HCT116 (cell line): ENCODE results near the gene TRPC6. TPM values are rescaled to one million over a fixed set of nuclear protein-coding genes. Genes with fewer than 3 reads are reported as not detected.

Experiments used
- ATAC-seq: fragments of 200-7000 bp; cut with Tn5 transposase; 2 replicates; pipeline ENCODE4 v1.9.1; 2020; ENCODE audit warnings: mild to moderate bottlenecking, moderate library complexity
- BruUV-seq: library from RNA; stranded (reverse); fragments of 400-500 nt; replicated peaks from 2 replicates; lab custom pipeline; 2021; lab: Mats Ljungman, UMichigan
- CTCF ChIA-PET: fragments of 300-600 bp; sonication (Branson Sonifier 250); formaldehyde crosslinking; loops from one replicate; lab custom pipeline; 2021; ENCODE audit warnings: antibody characterized with exemption; lab: Charles Lee
- POLR2A ChIA-PET: fragments of 300-600, 350-600 bp; sonication (Branson Sonifier 250); formaldehyde crosslinking; loops from one replicate; lab custom pipeline; 2021; ENCODE audit warnings: antibody characterized with exemption; lab: Charles Lee
- RAD21 ChIA-PET, 2 experiments: fragments of 300-600 bp; sonication (Branson Sonifier 250); formaldehyde crosslinking; loops; one replicate each; lab custom pipeline; 2023; ENCODE audit warnings: low total read pairs in 2 of 2; ENCODE audit not compliant: uncharacterized antibody in 2 of 2, unreplicated experiment in 2 of 2, low non-redundant PET in 1 of 2; lab: Charles Lee
- DNase-seq: peaks from one replicate; pipeline ENCODE4 v3.0.0-alpha.2; 2010; ENCODE audit warnings: low read depth, low spot score
- H2AFZ ChIP-seq: fragments of 200-600 bp; shearing (Covaris generic), sonication (generic); 2 replicates; pipeline ENCODE4 v1.6.1; 2017; ENCODE audit warnings: low read depth, mixed run types, mixed read lengths, antibody characterized with exemption, low read length; ENCODE audit not compliant: poor library complexity, severe bottlenecking
- H3K27ac ChIP-seq: 2 replicates; pipeline ENCODE4 v1.5.1; 2012; ENCODE audit warnings: low read depth, low read length
- H3K27me3 ChIP-seq: fragments of 200-600 bp; sonication (generic); 2 replicates; pipeline ENCODE4 v1.6.1; 2016; ENCODE audit warnings: mixed run types, low read length, mixed read lengths; ENCODE audit not compliant: insufficient read depth
- H3K36me3 ChIP-seq, 2 experiments: fragments of 200-500 bp in 1 of 2; fragments of 200-600 bp in 1 of 2; sonication (Bioruptor generic) in 1 of 2; sonication (generic) in 1 of 2; 2 replicates each; pipeline versions ENCODE4 v1.5.1 to v1.6.1; 2014 to 2016; ENCODE audit warnings: low read length in 2 of 2, inconsistent platforms in 1 of 2, mixed read lengths in 1 of 2, mixed run types in 1 of 2; ENCODE audit not compliant: insufficient read depth in 2 of 2, control insufficient read depth in 1 of 2
- H3K4me1 ChIP-seq, 2 experiments: fragments of 200-600 bp in 1 of 2; sonication (generic) in 1 of 2; 2 replicates each; pipeline versions ENCODE4 v1.5.1 to v1.6.1; 2012 to 2017; ENCODE audit warnings: low read length in 2 of 2, inconsistent platforms in 1 of 2, mild to moderate bottlenecking in 1 of 2, mixed read lengths in 1 of 2, mixed run types in 1 of 2, moderate library complexity in 1 of 2; ENCODE audit not compliant: insufficient read depth in 2 of 2, control insufficient read depth in 1 of 2
- H3K4me2 ChIP-seq: fragments of 200-600 bp; sonication (generic); 2 replicates; pipeline ENCODE4 v1.6.1; 2017; ENCODE audit warnings: mixed run types, low read length, mixed read lengths
- H3K4me3 ChIP-seq, 2 experiments: fragments of 200-600 bp in 1 of 2; sonication (generic) in 1 of 2; replicated peaks in 1 of 2; 2 replicates each; pipeline ENCODE4 v1.5.1; 2011 to 2016; ENCODE audit warnings: low read length in 2 of 2, control low read depth in 1 of 2, low read depth in 1 of 2, mild to moderate bottlenecking in 1 of 2, mixed read lengths in 1 of 2, mixed run types in 1 of 2
- H3K79me2 ChIP-seq: fragments of 200-600 bp; sonication (generic); 2 replicates; pipeline ENCODE4 v1.6.1; 2017; ENCODE audit warnings: mild to moderate bottlenecking, mixed run types, low read length, moderate library complexity, mixed read lengths; ENCODE audit not compliant: insufficient read depth
- H3K9ac ChIP-seq: fragments of 200-600 bp; sonication (generic); 2 replicates; pipeline ENCODE4 v1.6.1; 2016; ENCODE audit warnings: low read length, mixed read lengths
- H3K9me2 ChIP-seq: fragments of 200-600 bp; sonication (generic), shearing (Covaris generic); 2 replicates; pipeline ENCODE4 v1.6.1; 2017; ENCODE audit warnings: mixed run types, mild to moderate bottlenecking, moderate library complexity; ENCODE audit not compliant: insufficient read depth
- H3K9me3 ChIP-seq, 2 experiments: fragments of 200-500 bp in 1 of 2; fragments of 200-600 bp in 1 of 2; sonication (Bioruptor generic) in 1 of 2; sonication (generic) in 1 of 2; 2 replicates each; pipeline ENCODE4 v1.6.1; 2014 to 2017; ENCODE audit warnings: low read length in 2 of 2, mixed read lengths in 2 of 2, inconsistent platforms in 1 of 2, low read depth in 1 of 2, mild to moderate bottlenecking in 1 of 2, mixed run types in 1 of 2, moderate library complexity in 1 of 2; ENCODE audit not compliant: control insufficient read depth in 1 of 2, insufficient read depth in 1 of 2
- H4K20me1 ChIP-seq: fragments of 200-600 bp; sonication (generic), shearing (Covaris generic); 2 replicates; pipeline ENCODE4 v1.6.1; 2017; ENCODE audit warnings: mixed run types, mild to moderate bottlenecking, moderate library complexity; ENCODE audit not compliant: insufficient read depth
- CBX3 ChIP-seq: IDR thresholded peaks from 2 replicates; pipeline ENCODE4 v1.6.1; 2012; ENCODE audit warnings: low read depth
- CEBPB ChIP-seq: IDR thresholded peaks from 2 replicates; pipeline ENCODE4 v1.6.1; 2012; ENCODE audit warnings: low read depth
- CTCF ChIP-seq, 3 experiments: fragments of 200-600 bp in 1 of 3; sonication (generic) in 1 of 3; IDR thresholded peaks in 2 of 3; conservative IDR thresholded peaks in 1 of 3; 2 replicates each; pipeline ENCODE4 v1.5.1; 2012 to 2017; ENCODE audit warnings: low read depth in 2 of 3, low read length in 2 of 3, antibody characterized with exemption in 1 of 3, borderline replicate concordance in 1 of 3, control low read depth in 1 of 3, mild to moderate bottlenecking in 1 of 3, mixed read lengths in 1 of 3, mixed run types in 1 of 3, moderate library complexity in 1 of 3; ENCODE audit not compliant: insufficient read depth in 1 of 3
- ELF1 ChIP-seq: IDR thresholded peaks from 2 replicates; pipeline ENCODE4 v1.6.1; 2012; ENCODE audit warnings: low read depth, borderline replicate concordance
- FOSL1 ChIP-seq: IDR thresholded peaks from 2 replicates; pipeline ENCODE4 v1.6.1; 2012; ENCODE audit warnings: low read depth
- RAD21 ChIP-seq: IDR thresholded peaks from 2 replicates; pipeline ENCODE4 v1.6.1; 2012; ENCODE audit warnings: low read depth, mild to moderate bottlenecking
- TCF7L2 ChIP-seq: IDR thresholded peaks from 2 replicates; pipeline ENCODE4 v1.7.0; 2011; ENCODE audit warnings: borderline replicate concordance, inconsistent platforms; ENCODE audit not compliant: insufficient read depth, insufficient read length; ENCODE audit errors: extremely low read depth
- YY1 ChIP-seq: IDR thresholded peaks from 2 replicates; pipeline ENCODE4 v1.6.1; 2011; ENCODE audit warnings: low read length, low read depth, moderate library complexity, mild to moderate bottlenecking; ENCODE audit not compliant: insufficient replicate concordance; ENCODE audit errors: extremely low read depth
- ZFX ChIP-seq: fragments of 450-650 bp; IDR thresholded peaks from 2 replicates; pipeline ENCODE4 v1.6.1; 2017
- ZNF274 ChIP-seq: fragments of 200-500 bp; sonication (Bioruptor generic); IDR thresholded peaks from 2 replicates; pipeline ENCODE4 v1.6.1; 2014; ENCODE audit warnings: mild to moderate bottlenecking, low read depth, low read length, inconsistent platforms
- intact Hi-C: fragments of 100-400 bp; cut with micrococcal nuclease; formaldehyde crosslinking; loops from 2 replicates; pipeline ENCODE4 v1.10.0; 2022
- total RNA-seq: library from RNA; stranded (reverse); gene quantifications from one replicate; pipeline ENCODE4 v1.2.1, GENCODE V29; 2021; ENCODE audit not compliant: unreplicated experiment
- TF ChIP-seq, protein P1 (sequence below): IDR thresholded peaks from 2 replicates; pipeline ENCODE4 v1.6.1; 2012

TRPC6 gene
- total RNA-seq, 1 experiment from 2014 or later: not detected

GRCh38 chr11:101563166-101563565 lies 20.6 kb downstream of the TRPC6 start:
- Histone ChIP-seq H3K9me2 (no peaks in the 10 kb centered on the region), H3K4me3 (no peak overlapping the region), H3K79me2 (no peaks in the 10 kb centered on the region), H3K27me3 (no peaks in the 10 kb centered on the region), H3K9ac (no peak overlapping the region), H3K4me2 (no peak overlapping the region), H3K36me3 (no peaks in the 10 kb centered on the region)
- POLR2A ChIA-PET: no interaction called here
- no peak for DNase-seq
- no TSS peak for BruUV-seq
- TF ChIP-seq ZNF274 (no peak), FOSL1 (no peak), CBX3 (no peak), TCF7L2 (no peak), CEBPB (no peak), YY1 (no peak), ZFX (no peak), RAD21 (no peak), CTCF (IDR thresholded peaks at IDR 0.05 in 2 of 3, conservative IDR thresholded peaks at IDR 0.05 in 1 of 3; ENCODE audit: borderline replicate concordance in 1 of 3, insufficient read depth in 1 of 3, low read depth in 2 of 3, low read length in 2 of 3) (no peak), ELF1 (no peak)
- TF ChIP-seq, protein P1, sequence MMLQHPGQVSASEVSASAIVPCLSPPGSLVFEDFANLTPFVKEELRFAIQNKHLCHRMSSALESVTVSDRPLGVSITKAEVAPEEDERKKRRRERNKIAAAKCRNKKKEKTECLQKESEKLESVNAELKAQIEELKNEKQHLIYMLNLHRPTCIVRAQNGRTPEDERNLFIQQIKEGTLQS: no peak
- TF ChIP-seq, all 23 proteins: peak for 0
- intact Hi-C loops: no loop called here
- Histone ChIP-seq H3K9me3 (no peaks in the 10 kb centered on the region), H2AFZ (no peak overlapping the region), H4K20me1 (no peaks in the 10 kb centered on the region), H3K4me1 (no peaks in the 10 kb centered on the region), H3K27ac (no peak overlapping the region)
- ATAC-seq: no peak
- ChIA-PET RAD21 (no interaction called here), CTCF (no interaction called here)
